ENCODE results near the gene MUC6.
"Not testable (repeated sequence)": the region's sequence is repeated elsewhere in the genome, so short reads cannot be mapped to it uniquely, and the experiment has no call there.

The MUC6 gene

DNA sequence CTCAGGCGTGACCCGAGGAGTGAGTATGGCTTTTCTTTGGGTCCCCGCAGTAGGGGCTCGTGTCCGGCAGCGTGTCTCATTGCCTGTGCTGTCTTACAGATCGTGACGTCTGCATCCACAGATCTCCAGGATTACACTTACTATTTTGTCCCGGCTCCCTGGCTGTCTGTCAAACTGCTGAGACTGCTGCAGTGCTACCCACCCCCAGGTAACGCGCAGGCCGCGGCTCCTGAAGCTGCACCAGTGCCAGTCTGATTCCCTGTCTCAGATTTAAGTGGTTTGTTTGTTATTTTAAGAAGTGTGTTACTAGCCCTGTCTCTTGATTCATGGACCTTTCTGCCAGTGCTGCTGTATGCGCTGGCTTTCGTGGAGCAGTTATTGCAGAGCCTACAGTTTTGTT lies 52.0 kb downstream of the MUC6 start:
- no peak for DNase-seq

- no peak for DNase-seq
Measured at GRCh38 chr11:981764-982163, 54.8 kb downstream of the MUC6 start.

DNA sequence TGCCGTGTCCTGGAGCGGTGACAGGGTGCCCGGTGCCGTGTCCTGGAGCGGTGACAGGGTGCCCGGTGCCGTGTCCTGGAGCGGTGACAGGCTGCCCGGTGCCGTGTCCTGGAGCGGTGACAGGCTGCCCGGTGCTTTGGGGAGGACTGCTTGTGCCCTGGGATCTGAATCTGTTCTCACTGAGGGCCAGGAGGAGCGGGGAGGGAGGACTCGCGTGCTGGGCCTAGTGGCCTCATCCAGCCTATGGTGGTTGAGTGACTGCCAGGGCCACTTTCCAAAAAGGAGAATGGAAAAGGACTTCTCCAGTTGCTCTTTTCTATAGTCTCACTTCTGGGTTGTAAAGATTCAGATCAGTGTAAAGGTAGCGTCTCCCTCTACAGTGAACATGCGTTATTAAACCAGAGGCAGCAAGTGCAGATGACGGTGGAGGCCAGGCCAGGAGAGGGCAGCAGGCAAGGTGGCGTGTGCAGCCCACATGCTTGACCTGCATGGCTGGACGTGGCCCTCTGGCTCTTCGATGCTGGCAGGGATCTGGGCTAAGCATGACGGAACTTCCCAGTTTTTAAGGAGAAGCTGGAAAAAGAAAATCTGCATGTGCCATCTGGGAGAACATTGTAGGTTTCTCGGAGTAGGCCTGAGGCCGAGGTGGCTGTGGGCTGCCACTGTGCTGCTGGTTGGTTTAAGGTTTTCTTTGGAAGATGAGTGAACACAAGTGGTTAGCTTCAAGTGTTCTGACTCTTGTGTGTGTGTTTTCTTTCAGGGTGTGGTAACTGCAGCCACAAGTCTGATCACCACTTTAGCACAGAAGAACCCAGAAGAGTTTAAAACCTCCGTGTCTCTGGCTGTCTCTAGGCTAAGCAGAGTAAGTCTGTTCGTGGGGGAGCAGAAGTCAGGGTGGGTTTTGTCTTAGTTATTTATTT lies 55.8 kb downstream of the MUC6 start:
- DNase-seq = no peak

DNA sequence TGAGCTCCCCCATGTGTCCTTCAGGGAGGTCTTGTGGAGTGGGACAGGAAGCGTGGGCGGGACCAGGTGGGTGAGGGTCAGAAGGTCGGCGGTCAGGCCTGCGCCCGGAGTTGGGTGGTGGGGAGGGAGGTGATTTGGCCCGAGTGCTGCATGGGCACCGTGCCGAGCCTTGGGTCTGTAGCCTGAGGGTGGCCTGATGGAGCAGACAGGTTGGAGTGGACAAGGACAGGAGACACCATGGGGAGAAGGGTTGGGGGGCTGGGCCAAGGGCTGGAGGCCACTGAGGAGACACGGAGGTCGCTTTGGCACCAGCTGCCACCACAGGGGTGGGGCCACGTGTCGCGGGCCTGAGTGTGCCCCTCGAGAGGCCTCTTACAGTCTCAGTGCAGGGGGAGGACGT lies 57.7 kb downstream of the MUC6 start:
- DNase-seq = no peak

DNA sequence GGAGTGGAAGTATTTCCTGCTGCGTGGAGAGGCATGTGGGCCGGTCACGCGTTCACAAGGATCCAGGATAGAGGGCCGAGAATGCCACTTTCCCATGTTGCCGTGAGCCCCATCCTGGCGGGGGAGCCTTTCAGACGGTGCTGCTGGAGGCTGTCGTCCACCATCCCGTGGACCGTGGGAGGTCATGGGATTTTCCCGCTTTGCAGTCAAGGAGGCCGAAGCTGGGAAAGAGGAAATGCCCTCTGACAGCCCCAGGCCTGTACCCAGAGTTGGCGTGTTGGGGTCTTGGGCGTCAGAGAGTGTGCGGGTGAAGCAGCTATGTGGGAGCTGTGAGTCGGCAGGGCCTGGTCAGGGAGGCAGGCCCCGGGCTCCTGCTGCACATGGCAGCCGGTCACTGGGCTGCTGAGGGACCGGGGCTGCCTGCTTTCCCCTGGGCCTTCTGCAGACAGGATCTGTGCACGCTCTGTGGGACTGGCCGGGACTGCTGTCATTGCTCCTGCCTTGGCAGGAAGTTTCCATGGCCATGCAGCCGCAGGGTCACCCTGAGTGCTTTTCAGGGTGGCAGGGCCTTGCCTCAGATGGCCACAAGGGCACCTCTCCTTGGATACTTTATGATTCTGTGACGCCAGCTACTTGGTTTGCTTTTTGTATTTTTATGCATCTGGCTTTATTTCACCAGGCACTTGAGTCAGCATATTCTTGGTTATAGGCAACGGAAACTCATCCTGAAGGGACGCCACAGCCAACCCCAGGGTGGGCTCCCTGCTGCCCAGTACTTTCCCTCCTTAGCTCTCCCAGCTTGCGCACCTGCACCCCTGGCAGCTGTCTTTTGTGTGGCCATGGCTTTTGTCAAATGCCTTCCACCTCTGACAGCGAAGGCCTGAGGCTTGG lies 58.4 kb downstream of the MUC6 start:
- no peak for DNase-seq

DNA sequence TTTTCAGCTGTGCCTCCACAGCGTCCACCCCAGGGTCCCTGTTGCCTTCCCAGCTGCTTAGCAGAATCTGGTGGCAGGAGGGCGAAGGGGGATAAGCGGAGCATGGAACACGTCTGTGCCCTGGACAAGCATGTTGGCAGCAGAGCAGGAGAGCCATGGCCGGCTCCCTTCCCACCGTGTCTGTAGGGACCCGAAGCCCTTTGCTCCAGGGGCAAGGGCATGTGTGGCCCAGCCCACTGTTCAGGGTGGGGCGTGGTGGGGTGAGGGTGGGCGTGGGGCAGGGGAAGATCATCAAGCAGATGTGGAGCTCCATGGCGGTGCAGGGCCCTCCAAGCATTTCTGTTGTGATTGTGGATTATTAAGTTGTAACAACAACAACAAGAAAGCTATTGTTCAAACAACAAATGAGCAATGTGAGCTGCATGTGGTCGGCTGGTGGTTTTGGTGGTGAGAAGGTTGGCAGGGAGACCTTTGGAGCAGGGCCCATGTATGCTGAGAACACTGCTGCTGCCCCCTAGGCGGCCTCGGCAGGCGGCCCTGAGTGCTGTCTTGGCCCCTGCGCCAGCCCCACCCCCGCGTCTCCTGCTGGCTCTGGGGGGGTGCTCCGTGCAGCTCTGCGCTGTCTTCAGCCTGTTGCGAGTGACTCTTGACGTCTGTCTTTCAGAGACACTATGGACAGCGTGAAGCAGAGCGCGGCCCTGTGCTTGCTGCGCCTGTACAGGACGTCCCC lies 59.9 kb downstream of the MUC6 start:
- DNase-seq = peak; percentile 87

DNA sequence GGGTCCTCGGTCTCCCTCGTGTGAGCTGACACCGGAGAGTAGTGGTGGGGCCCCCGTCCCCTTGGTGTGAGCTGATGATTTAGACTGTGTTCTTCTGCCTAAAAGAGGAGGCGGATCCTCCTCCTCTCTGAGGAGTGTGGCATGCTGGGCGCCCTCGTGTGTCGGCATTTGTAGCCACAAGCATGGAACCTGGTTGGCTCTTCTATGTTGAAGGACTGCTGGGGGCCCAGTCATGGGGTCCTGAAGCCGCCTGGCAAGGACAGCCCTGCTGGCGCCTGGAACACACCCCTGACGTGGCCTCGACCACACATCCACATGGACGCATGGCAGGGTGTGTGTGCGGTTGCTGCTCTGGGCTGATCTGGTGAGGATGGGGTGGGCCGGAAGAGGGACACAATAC lies 60.7 kb downstream of the MUC6 start:
- DNase-seq = no peak

DNA sequence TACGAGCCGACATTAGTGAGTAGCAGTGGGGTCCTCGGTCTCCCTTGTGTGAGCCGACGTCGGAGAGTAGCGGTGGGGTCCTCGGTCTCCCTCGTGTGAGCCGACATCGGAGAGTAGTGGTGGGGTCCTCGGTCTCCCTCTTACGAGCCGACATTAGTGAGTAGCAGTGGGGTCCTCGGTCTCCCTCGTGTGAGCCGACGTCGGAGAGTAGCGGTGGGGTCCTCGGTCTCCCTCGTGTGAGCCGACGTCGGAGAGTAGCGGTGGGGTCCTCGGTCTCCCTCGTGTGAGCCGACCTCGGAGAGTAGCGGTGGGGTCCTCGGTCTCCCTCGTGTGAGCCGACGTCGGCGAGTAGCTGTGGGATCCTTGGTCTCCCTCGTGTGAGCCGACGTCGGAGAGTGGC lies 61.1 kb downstream of the MUC6 start:
- DNase-seq = not testable (repeated sequence)

GRCh38 chr11:973237-973636 lies 63.3 kb downstream of the MUC6 start:
- no peak for DNase-seq

DNA sequence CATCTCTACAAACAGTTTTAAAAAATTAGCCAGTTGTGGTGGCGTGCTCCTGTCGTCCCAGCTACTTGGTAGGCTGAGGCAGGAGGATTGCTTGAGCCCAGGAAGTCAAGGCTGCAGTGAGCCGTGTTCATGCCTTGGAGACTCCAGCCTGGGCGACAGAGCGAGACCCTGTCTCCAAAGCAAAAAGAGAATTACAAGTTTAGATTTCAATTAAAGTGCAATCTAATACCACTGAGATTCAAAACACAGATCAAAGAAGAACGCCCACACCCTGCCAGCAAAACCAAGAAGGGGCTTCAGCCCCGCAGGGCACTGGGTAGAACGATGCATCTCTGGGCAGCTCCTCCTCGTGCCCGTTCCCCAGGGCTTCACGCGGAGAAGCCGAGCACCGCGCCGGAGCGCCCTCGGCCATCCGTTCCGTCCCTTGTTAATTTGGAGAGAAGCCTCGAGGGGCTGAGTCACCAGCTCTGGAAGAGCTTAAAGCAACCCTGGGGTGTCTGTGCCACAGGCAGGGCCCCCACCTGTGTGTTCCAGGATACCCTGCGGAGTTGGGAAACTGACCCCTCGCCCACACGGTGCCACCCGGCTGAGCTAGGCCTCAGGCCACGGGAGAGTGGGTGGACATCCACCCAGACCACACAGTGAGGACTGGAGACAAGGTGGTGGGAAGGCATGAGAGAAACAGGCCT lies 63.9 kb downstream of the MUC6 start:
- no peak for DNase-seq

DNA sequence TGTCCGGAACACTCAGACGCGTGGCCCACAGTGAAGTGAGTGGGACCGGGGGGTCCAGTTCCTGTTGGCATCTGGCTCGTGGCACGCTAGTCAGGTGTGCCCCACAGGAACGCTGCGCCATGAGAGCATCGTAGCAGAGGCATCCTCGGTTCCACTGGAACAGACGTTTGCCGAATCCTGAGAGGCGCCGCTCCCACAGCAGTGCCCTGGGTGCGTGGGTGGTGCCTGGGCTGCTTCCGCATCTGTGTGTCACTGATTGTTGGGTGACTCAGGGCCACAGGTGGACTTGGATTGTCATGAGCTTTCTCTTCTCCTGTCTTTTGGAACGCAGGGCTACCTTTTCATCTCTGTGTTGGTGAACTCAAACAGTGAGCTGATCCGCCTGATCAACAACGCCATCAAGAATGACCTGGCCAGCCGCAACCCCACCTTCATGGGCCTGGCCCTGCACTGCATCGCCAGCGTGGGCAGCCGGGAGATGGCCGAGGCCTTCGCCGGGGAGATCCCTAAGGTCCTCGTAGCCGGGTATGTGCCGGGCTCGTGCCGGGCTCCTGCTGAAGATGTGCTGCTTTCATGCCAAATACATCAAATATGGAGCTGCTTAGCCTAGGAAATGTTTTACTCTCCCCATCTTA lies 64.7 kb downstream of the MUC6 start:
- DNase-seq = no peak

GRCh38 chr11:971092-971690 lies 65.3 kb downstream of the MUC6 start:
- DNase-seq = no peak

GRCh38 chr11:970319-970871 lies 66.1 kb downstream of the MUC6 start:
- no peak for DNase-seq

GRCh38 chr11:969651-970205 lies 66.8 kb downstream of the MUC6 start:
- no peak for DNase-seq

DNA sequence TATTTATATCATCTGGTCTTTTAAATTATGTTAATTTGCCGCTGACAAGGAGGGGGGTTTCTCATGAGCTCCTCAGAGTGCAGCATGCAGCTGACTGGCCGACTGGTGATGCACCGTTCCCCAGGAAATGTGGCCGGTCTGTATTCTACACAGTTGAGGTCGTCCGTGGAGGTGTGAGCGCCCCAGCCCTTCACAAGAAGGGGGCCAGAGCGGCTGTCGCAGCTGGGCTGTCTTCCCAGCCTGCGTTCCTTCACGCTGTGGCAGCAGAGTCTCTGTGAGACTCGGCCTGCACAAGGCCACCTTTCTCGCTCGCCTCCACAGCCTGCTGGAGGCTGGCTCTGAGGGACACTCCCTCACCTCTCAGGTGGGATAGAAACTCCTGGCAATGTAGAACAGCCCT lies 67.7 kb downstream of the MUC6 start:
- DNase-seq = no peak

DNA sequence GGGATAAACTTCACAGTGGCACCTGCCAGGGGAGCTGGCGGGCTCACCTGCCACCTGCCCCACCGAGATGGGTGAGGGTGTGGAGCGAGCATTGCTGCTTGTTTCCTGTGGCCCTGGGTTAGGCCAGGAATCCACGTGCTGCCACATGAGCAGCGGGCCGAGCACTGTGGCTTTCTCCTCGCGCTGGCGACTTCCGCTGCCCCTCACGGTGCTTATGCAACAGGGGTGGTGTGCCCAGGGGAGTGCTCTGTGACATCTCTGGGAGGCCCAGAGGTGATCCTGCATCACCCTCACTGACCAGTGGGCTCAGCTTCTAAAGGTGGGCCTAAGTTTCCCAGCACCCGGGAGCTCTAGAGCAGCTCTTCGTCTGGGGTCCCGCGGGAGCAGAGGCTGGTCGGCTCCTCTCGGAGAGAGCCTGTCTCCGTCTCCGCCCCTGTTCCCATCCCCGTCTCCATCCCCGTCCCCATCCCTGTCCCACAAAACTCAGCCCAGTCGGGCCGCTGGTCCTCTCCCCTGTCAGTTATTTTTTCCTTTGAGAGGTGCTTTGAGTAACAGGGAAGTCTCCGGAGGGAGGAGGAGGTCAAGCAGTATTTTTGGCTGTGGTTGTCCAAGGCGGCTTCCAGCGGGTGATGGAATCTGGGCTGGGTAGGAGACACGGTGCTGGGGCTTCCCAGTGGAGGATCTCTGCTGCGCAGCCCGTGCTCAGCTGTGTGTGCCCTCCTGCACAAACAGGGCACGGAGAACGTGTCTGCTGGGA lies 68.3 kb downstream of the MUC6 start:
- no peak for DNase-seq

- DNase-seq = no peak
Measured at GRCh38 chr11:965206-965775, 71.2 kb downstream of the MUC6 start.

- DNase-seq = no peak
Measured at GRCh38 chr11:963852-964251, 72.7 kb downstream of the MUC6 start.
